HG03520 (cell line): Measurements from ENCODE around the gene BCAP31.
"Not testable (repeated sequence)": the region's sequence is repeated elsewhere in the genome, so short reads cannot be mapped to it uniquely, and the experiment has no call there.

ENCODE experiments used
- ATAC-seq: cut with Tn5 transposase; IDR thresholded peaks from one replicate; pipeline ENCODE4 v1.9.1; 2021; ENCODE audit warnings: mild to moderate bottlenecking, moderate library complexity; ENCODE audit not compliant: unreplicated experiment

BCAP31 gene

DNA sequence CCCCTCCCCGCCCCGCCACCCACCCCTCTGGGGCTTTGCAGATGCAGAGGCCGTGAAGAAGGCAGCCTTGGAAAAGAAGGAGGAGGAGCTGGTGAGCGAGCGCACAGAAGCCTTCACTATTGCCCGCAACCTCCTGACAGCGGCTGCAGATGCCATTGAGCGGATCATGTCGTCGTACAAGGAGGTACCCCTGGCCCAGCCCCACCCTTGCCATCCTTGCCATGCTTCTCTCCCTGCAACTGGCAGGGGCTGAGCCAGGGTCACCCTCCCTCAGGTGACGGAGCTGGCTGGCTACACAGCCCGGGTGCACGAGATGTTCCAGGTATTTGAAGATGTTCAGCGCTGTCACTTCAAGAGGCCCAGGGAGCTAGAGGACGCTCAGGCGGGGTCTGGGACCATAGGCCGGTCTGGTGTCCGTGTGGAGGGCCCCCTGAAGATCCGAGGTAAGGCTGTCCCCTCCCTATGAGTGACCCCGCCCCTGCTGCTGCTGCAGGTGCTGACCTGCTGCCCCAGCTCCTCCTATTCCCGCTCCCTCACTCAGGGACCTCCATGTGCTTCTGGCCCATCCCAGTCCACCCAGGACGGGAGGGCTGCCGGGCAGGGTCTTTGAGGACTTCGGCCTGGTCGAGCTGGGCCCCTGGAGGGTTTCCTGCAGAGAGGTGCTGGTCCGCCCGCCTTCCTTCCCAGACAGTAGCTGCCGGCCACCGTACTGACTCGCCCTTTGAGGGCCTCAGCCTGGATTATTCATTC is 12.1 kb upstream of the BCAP31 start:
- ATAC-seq = no peak

- ATAC-seq = no peak
These were observed 11.1 kb upstream of the BCAP31 start for GRCh38 chrX:153735274-153735673.

GRCh38 chrX:153734871-153735270 is 10.7 kb upstream of the BCAP31 start:
- ATAC-seq = no peak

DNA sequence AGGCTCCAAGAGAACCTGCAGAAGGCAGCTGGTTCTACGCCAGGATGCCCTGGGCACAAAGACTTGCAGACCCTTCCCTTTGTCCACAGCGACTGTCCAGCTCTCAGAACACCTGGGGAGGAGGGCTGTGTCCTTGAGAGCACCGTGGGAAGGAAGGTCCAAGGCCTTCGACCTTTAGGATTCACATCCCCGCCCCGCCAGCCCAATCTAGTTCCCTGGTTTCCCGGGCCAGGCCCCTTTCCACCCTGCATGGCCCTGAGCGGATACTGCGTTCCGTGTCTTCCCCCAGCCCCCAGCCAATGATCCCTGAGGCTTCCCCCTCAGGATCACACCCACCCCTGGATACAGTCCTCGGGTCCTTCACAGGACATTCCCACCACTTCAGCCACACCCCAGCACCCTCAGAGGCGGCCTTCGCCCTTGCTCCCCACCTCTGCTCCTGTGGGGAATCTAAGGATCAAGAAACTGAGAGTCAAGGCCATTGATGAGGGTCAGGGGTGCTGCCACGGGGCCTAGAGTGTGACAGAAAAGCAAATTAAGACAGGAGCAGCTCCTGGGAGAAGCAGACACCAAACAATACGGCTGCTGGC is 9.6 kb upstream of the BCAP31 start:
- ATAC-seq = no peak

- ATAC-seq = no peak
These were observed 8.2 kb upstream of the BCAP31 start for GRCh38 chrX:153732401-153732800.

GRCh38 chrX:153731845-153732215 is 7.6 kb upstream of the BCAP31 start:
- no peak for ATAC-seq

GRCh38 chrX:153731117-153731844 is 7.1 kb upstream of the BCAP31 start:
- no peak for ATAC-seq

GRCh38 chrX:153730115-153730514 is 5.9 kb upstream of the BCAP31 start:
- ATAC-seq = not testable (repeated sequence)

- no peak for ATAC-seq
These were observed 4.9 kb upstream of the BCAP31 start for GRCh38 chrX:153728951-153729631.

DNA sequence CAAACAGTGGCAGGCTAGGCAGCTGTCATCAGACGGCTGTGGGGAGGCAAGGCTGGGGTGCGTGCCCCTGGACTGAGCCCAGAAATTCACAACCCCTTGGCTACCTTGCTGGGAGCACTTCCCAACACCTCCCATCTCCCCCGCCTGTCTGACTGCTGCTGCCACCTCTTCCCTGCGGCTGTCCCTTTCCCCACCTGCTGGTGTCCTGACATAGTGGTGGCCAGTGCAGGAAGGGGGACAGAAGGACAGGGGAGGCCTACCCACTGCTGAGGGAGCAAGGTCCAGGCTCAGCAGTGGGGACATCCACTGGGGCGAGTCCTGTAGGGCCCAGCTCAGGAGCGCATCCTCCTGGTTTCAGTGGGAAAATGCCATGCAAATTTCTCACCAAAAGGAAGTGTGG is 3.9 kb upstream of the BCAP31 start:
- ATAC-seq = no peak

GRCh38 chrX:153727123-153727931 is 3.1 kb upstream of the BCAP31 start:
- no peak for ATAC-seq

- peak; percentile 38 for ATAC-seq
These were observed 2.3 kb upstream of the BCAP31 start for GRCh38 chrX:153726286-153727122.

GRCh38 chrX:153725832-153726285 is 1.7 kb upstream of the BCAP31 start:
- no peak for ATAC-seq

DNA sequence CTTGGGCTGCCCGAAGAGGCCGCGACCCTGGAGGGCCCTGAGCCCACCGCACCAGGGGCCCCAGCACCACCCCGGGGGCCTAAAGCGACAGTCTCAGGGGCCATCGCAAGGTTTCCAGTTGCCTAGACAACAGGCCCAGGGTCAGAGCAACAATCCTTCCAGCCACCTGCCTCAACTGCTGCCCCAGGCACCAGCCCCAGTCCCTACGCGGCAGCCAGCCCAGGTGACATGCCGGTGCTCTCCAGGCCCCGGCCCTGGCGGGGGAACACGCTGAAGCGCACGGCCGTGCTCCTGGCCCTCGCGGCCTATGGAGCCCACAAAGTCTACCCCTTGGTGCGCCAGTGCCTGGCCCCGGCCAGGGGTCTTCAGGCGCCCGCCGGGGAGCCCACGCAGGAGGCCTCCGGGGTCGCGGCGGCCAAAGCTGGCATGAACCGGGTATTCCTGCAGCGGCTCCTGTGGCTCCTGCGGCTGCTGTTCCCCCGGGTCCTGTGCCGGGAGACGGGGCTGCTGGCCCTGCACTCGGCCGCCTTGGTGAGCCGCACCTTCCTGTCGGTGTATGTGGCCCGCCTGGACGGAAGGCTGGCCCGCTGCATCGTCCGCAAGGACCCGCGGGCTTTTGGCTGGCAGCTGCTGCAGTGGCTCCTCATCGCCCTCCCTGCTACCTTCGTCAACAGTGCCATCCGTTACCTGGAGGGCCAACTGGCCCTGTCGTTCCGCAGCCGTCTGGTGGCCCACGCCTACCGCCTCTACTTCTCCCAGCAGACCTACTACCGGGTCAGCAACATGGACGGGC is 1.0 kb upstream of the BCAP31 start:
- ATAC-seq = peak; percentile 3

- peak; percentile 18 for ATAC-seq
These were observed 586 bp downstream of the BCAP31 start for GRCh38 chrX:153723351-153724251.

DNA sequence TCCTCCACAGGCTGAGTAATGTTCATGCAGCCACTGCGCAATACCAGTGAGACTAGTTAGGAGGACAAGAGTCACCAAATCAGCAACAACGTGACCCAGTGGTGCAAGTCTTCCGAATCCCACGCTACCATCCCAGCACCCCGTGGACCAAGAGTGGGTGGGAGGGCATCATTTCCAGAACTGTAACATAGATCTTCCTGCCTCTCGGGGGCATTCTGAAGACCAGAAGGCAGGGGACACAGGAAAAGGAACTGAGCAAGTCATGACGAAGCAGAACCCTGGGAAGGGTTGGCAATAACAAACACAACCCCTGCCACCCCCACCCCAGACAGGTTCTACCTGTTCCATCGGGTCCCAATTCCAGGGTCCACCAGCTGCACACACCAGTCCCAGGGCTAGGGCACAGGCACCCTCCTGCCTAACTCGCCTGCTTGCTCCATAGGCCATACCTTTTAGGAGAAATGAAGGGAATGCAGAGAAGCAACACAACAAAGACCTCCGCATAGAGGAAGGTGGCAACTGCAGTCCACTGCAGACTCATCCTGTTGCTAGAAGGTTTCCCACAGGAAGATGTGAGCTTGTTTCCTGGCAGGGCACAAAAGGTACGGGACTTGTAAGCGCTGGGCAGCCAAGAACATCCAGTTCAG is 1.4 kb downstream of the BCAP31 start:
- ATAC-seq = no peak

- no peak for ATAC-seq
These were observed 4.5 kb downstream of the BCAP31 start for GRCh38 chrX:153719701-153720100.
